ENCODE data around the gene QRFP.
"Not testable (repeated sequence)": the region's sequence is repeated elsewhere in the genome, so short reads cannot be mapped to it uniquely, and the experiment has no call there.

The QRFP gene

GRCh38 chr9:130857864-130858738 lies 38.5 kb downstream of the QRFP start:
- TF ChIP-seq, protein P1, sequence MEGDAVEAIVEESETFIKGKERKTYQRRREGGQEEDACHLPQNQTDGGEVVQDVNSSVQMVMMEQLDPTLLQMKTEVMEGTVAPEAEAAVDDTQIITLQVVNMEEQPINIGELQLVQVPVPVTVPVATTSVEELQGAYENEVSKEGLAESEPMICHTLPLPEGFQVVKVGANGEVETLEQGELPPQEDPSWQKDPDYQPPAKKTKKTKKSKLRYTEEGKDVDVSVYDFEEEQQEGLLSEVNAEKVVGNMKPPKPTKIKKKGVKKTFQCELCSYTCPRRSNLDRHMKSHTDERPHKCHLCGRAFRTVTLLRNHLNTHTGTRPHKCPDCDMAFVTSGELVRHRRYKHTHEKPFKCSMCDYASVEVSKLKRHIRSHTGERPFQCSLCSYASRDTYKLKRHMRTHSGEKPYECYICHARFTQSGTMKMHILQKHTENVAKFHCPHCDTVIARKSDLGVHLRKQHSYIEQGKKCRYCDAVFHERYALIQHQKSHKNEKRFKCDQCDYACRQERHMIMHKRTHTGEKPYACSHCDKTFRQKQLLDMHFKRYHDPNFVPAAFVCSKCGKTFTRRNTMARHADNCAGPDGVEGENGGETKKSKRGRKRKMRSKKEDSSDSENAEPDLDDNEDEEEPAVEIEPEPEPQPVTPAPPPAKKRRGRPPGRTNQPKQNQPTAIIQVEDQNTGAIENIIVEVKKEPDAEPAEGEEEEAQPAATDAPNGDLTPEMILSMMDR (IDR thresholded peaks at IDR 0.05; ENCODE audit: control insufficient read depth, extremely low read depth, insufficient read depth), result no peak
- no peak for DNase-seq (ENCODE audit: low read depth)

GRCh38 chr9:130856474-130856873 lies 40.1 kb downstream of the QRFP start:
- TF ChIP-seq, protein P1 (IDR thresholded peaks at IDR 0.05; ENCODE audit: control insufficient read depth, extremely low read depth, insufficient read depth), result no peak
- no peak overlapping the region for H3K4me3 ChIP-seq (ENCODE audit: low read depth, low read length)
- DNase-seq (ENCODE audit: low read depth), result no peak

More at GRCh38 chr9:130857864-130858738, 38.5 kb downstream of the QRFP start:
- H3K4me3 ChIP-seq (ENCODE audit: low read depth, low read length), result no peak overlapping the region

- no peak overlapping the region for H3K4me3 ChIP-seq (ENCODE audit: low read depth, low read length)
- no peak for DNase-seq (ENCODE audit: low read depth)
- TF ChIP-seq, protein P1 (IDR thresholded peaks at IDR 0.05; ENCODE audit: control insufficient read depth, extremely low read depth, insufficient read depth), result no peak
Observed at GRCh38 chr9:130854835-130855234, 41.8 kb downstream of the QRFP start.

DNA sequence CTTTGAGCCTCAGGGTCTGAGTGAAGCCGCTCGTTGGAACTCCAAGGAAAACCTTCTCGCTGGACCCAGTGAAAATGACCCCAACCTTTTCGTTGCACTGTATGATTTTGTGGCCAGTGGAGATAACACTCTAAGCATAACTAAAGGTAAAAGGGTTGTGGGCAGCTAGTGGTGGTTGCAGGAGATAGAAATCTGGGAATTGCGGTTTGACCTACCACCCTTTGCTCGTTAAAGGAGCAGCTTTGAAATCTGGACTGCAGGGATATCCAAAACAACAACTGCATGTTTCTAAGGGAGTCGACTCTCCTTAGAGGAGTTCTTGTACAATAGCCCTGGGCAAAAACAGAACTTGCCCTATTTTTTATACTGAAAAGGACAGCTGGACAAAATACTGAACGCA lies 42.5 kb downstream of the QRFP start:
- TF ChIP-seq, protein P1 (IDR thresholded peaks at IDR 0.05; ENCODE audit: control insufficient read depth, extremely low read depth, insufficient read depth), result no peak
- DNase-seq (ENCODE audit: low read depth), result no peak
- no peak overlapping the region for H3K4me3 ChIP-seq (ENCODE audit: low read depth, low read length)

- TF ChIP-seq, protein P1 (IDR thresholded peaks at IDR 0.05; ENCODE audit: control insufficient read depth, extremely low read depth, insufficient read depth), result no peak
- H3K4me3 ChIP-seq (ENCODE audit: low read depth, low read length), result no peak overlapping the region
- DNase-seq (ENCODE audit: low read depth), result no peak
Observed at GRCh38 chr9:130852801-130853200, 43.8 kb downstream of the QRFP start.

DNA sequence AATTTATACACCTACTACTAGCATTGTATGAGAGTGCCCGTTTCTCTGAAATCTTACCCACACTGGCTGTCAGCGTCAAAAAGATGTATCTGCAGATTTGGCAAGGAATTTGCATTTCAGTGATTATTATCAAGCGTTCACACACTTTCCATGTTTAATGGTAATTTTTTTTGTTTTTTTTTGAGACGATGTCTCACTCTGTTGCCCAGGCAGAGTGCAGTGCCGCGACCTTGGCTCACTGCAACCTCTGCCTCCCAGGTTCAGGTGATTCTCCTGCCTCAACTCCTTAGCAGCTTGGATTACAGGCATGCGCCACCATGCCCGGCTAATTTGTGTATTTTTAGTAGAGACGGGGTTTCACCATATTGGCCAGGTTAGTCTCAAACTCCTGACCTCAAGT lies 47.3 kb downstream of the QRFP start:
- no peak overlapping the region for H3K4me3 ChIP-seq (ENCODE audit: low read depth, low read length)
- TF ChIP-seq, protein P1 (IDR thresholded peaks at IDR 0.05; ENCODE audit: control insufficient read depth, extremely low read depth, insufficient read depth), result no peak
- DNase-seq (ENCODE audit: low read depth), result no peak

- not testable (repeated sequence) for H3K4me3 ChIP-seq (ENCODE audit: low read depth, low read length); DNase-seq (ENCODE audit: low read depth)
Observed at GRCh38 chr9:130848514-130848913, 48.1 kb downstream of the QRFP start.
